GM06990 (cell line): Measurements from ENCODE around the gene CHMP4A.

ENCODE experiments used
- DNase-seq: peaks from one replicate; pipeline ENCODE4 v3.0.0-alpha.2; 2011; ENCODE audit not compliant: insufficient read length; ENCODE audit errors: extremely low read depth
- H3K27me3 ChIP-seq: replicated peaks from 2 replicates; pipeline ENCODE4 v1.6.0; 2011; ENCODE audit warnings: low read length; ENCODE audit not compliant: control insufficient read depth, insufficient read depth
- H3K36me3 ChIP-seq: 2 replicates; pipeline ENCODE4 v1.5.1; 2011; ENCODE audit warnings: low read length; ENCODE audit not compliant: control insufficient read depth, insufficient read depth
- H3K4me3 ChIP-seq: replicated peaks from 2 replicates; pipeline ENCODE4 v1.5.1; 2011; ENCODE audit warnings: low read depth, mild to moderate bottlenecking, control low read depth, low read length
- TF ChIP-seq, protein P1 (sequence below): IDR thresholded peaks from 2 replicates; pipeline ENCODE4 v1.5.1; 2011; ENCODE audit warnings: low read length, control low read depth, mild to moderate bottlenecking, inconsistent platforms; ENCODE audit not compliant: insufficient read depth, poor library complexity, severe bottlenecking

CHMP4A gene

DNA sequence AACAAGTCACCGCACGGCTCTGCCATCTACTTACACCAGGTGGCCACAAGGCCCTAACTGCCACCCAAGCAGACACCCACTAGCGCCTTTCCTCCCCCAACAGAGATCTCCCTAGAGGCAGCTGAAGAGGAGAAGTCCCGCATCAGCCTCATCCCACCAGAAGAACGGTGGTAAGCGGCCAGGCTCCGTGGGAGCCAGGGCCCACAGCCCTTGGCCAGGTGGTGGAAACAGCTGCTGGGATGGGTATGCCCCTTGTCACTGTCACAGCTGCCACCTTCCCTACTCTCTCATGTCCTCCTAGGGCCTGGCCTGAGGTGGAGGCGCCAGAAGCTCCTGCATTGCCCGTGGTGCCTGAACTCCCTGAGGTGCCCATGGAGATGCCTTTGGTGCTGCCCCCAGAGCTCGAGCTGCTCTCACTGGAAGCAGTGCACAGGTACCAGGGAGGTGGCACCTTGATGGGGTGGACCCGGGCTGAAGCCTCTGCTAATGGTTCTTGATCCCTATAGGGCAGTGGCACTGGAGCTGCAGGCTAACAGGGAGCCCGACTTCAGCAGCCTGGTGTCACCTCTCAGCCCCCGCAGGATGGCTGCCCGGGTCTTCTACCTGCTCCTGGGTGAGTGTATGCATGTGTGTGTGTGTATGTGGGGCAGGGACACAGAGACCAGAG lies 33.9 kb downstream of the CHMP4A start:
- no peak for DNase-seq
- Histone ChIP-seq H3K4me3 (no peak overlapping the region), H3K36me3 (peaks cover 64% of the 10 kb centered on the region), H3K27me3 (no peaks in the 10 kb centered on the region)
- TF ChIP-seq, protein P1, sequence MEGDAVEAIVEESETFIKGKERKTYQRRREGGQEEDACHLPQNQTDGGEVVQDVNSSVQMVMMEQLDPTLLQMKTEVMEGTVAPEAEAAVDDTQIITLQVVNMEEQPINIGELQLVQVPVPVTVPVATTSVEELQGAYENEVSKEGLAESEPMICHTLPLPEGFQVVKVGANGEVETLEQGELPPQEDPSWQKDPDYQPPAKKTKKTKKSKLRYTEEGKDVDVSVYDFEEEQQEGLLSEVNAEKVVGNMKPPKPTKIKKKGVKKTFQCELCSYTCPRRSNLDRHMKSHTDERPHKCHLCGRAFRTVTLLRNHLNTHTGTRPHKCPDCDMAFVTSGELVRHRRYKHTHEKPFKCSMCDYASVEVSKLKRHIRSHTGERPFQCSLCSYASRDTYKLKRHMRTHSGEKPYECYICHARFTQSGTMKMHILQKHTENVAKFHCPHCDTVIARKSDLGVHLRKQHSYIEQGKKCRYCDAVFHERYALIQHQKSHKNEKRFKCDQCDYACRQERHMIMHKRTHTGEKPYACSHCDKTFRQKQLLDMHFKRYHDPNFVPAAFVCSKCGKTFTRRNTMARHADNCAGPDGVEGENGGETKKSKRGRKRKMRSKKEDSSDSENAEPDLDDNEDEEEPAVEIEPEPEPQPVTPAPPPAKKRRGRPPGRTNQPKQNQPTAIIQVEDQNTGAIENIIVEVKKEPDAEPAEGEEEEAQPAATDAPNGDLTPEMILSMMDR, result no peak

DNA sequence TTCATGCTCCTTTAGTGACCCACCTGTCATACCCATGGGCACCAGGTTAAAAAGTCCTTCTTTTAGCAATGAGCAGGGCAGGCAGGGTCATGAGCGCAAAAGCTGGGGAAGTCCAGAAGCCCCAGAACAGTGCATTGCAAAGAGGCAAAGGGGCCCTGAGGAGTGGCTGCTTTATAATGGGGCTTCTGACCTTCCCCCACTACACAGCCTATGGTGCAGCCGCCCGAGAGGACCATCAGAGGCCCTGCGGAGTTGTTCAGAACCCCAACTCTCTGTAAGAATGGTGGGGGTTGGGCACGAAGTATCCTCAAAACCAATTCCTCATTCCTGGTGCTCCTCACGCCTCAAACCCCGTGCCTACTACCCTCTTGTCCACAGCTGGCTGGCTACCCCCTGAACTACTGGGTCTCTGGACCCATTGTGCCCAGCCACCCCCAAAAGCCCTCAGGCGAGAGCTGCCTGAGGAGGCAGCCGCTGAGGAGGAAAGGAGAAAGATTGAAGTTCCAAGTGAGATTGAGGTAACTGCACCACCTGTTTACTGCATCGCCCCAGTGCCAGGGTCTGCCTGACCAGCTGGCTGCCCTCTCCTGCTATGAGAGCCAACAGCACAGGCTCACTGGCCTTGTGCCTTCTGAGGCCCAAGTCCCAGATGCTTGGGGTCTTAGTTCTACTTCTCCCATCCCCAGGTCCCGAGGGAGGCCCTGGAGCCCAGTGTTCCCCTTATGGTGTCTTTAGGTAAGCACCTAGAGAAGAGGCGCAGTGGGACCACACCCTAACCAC lies 34.7 kb downstream of the CHMP4A start:
- no peak for DNase-seq
- Histone ChIP-seq H3K36me3 (peaks cover 58% of the 10 kb centered on the region), H3K27me3 (no peaks in the 10 kb centered on the region), H3K4me3 (no peak overlapping the region)
- TF ChIP-seq, protein P1, result no peak

DNA sequence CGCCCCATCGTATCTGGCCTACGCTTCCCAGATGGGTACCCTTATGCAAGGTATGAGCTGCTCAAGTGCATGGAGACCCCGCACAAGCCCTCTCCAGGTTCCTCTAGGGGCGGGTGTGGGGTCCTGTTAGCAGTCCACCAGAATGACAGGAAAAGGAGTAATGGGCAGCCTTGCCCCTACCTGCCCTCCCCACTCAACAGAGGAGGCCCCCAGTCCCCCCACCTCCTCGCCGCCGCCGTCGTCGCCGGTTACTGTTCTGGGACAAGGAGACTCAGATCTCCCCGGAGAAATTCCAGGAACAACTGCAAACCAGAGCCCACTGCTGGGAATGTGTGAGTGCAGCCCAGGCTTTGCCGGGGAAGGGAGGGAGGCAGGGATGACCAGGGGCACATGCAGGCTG lies 35.4 kb downstream of the CHMP4A start:
- Histone ChIP-seq H3K4me3 (no peak overlapping the region), H3K36me3 (peaks cover 52% of the 10 kb centered on the region), H3K27me3 (no peaks in the 10 kb centered on the region)
- DNase-seq, result no peak
- TF ChIP-seq, protein P1, result no peak

DNA sequence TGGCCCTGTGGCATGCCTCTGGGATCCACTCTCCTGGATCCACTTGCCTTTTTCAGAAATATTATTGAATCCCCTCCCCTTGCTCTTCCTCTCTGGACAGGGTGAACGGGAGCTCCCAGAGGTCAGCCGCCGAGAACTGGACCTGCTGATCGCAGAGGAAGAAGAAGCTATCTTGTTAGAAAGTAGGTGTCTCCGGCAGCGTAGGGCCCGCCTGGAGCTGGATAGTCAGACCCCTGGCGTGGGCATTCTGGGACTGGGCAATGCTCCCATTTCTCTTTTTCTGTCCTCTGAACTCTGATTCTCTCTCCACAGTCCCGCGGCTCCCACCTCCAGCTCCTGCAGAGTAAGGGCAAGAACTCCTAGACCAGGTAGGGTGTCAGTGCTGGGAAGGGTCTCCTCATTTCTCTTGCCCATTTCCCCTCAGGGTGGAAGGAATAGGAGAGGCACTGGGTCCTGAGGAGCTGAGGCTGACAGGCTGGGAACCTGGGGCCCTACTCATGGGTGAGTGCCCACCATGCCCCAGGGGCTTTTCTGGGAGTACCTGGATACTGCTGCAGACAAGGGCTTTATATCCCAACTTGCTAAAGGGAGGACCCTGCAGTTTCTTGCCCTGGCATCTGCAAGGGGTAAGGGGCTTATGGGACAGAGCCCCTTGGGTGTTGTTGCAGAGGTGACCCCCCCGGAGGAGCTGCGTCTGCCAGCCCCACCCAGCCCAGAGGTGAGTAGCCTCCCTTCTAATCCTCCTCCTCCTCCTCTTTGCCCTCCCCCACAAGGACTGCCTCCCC lies 36.1 kb downstream of the CHMP4A start:
- Histone ChIP-seq H3K4me3 (no peak overlapping the region), H3K27me3 (no peaks in the 10 kb centered on the region), H3K36me3 (peaks cover 48% of the 10 kb centered on the region)
- no peak for DNase-seq
- TF ChIP-seq, protein P1, result no peak

DNA sequence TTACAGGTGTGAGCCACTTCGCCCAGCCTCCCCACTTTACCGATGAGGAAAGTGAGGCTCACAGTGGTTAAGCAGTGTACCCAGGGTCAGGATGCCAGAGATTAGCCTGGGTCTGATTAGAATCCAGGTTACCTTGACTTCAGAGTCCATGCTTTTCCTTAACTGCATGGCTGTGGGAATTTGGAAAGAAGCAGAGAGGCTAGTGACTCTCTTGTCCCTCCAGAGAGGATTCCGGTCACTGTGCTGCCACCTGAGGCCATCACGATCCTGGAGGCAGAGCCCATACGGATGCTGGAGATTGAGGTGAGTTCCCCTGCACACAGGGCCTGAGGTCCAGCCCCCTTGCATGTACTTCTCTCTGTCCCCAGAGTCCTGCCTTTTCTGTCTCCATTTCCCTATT lies 36.7 kb downstream of the CHMP4A start:
- peaks cover 45% of the 10 kb centered on the region for H3K36me3 ChIP-seq
- H3K27me3 ChIP-seq, result no peaks in the 10 kb centered on the region
- TF ChIP-seq, protein P1, result no peak
- DNase-seq, result no peak
- no peak overlapping the region for H3K4me3 ChIP-seq
